HL-60 (cell line): ENCODE data around the gene TFF3.

Source experiments
- DNase-seq, 2 experiments: peaks; one replicate each; pipeline ENCODE4 v3.0.0-alpha.2; 2010 to 2020; ENCODE audit warnings: low read depth in 1 of 2, low spot score in 1 of 2
- H3K27ac ChIP-seq: fragments of 250-450 bp; sonication (Bioruptor Pico); replicated peaks from 2 replicates; pipeline ENCODE4 v1.5.1; 2020; ENCODE audit warnings: mild to moderate bottlenecking, moderate library complexity
- H3K27me3 ChIP-seq: fragments of 250-450 bp; sonication (Bioruptor Pico); 2 replicates; pipeline ENCODE4 v1.5.1; 2021; ENCODE audit warnings: mild to moderate bottlenecking, moderate library complexity; ENCODE audit not compliant: insufficient read depth, poor library complexity, severe bottlenecking
- H3K4me3 ChIP-seq: replicated peaks from 2 replicates; pipeline ENCODE4 v1.5.1; 2011; ENCODE audit warnings: mild to moderate bottlenecking, control low read depth, low read length; ENCODE audit not compliant: insufficient read depth
- CTCF ChIP-seq: IDR thresholded peaks from one replicate; pipeline ENCODE4 v1.5.1; 2011; ENCODE audit warnings: low read length, control low read depth, inconsistent platforms; ENCODE audit not compliant: insufficient read depth
- GABPA ChIP-seq: IDR thresholded peaks from 2 replicates; pipeline ENCODE4 v1.6.1; 2012; ENCODE audit warnings: low read depth
- POLR2AphosphoS5 ChIP-seq: IDR thresholded peaks from 2 replicates; pipeline ENCODE4 v1.6.1; 2012; ENCODE audit warnings: low read depth
- SPI1 ChIP-seq: IDR thresholded peaks from 2 replicates; pipeline ENCODE4 v1.6.1; 2012; ENCODE audit warnings: low read depth, mild to moderate bottlenecking, borderline replicate concordance
- long read RNA-seq: library from polyadenylated mRNA; unstranded; transcript quantifications from one replicate; pipeline ENCODE4 v2.0.0, GENCODE V29; 2020
- TF ChIP-seq, protein P1 (sequence below): IDR thresholded peaks from 2 replicates; pipeline ENCODE4 v1.6.1; 2012; ENCODE audit warnings: low read depth; ENCODE audit not compliant: insufficient replicate concordance

TFF3 gene, protein sequence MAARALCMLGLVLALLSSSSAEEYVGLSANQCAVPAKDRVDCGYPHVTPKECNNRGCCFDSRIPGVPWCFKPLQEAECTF
- long read RNA-seq: 0 reads

GRCh38 chr21:42315296-42315891 is at the start of gene TFF3:
TSS of gene TFF3 (minus strand) at chr21:42315409. CDS start at chr21:42315374, 35 bp downstream.
- Histone ChIP-seq H3K27ac (no peak within 1 kb of the TSS), H3K4me3 (no peak within 1 kb of the TSS)

GRCh38 chr21:42364304-42364865 is 49.2 kb upstream of the TFF3 start:
- peak in 1 of 2 experiments; percentile 70 for DNase-seq
- TF ChIP-seq, protein P1, sequence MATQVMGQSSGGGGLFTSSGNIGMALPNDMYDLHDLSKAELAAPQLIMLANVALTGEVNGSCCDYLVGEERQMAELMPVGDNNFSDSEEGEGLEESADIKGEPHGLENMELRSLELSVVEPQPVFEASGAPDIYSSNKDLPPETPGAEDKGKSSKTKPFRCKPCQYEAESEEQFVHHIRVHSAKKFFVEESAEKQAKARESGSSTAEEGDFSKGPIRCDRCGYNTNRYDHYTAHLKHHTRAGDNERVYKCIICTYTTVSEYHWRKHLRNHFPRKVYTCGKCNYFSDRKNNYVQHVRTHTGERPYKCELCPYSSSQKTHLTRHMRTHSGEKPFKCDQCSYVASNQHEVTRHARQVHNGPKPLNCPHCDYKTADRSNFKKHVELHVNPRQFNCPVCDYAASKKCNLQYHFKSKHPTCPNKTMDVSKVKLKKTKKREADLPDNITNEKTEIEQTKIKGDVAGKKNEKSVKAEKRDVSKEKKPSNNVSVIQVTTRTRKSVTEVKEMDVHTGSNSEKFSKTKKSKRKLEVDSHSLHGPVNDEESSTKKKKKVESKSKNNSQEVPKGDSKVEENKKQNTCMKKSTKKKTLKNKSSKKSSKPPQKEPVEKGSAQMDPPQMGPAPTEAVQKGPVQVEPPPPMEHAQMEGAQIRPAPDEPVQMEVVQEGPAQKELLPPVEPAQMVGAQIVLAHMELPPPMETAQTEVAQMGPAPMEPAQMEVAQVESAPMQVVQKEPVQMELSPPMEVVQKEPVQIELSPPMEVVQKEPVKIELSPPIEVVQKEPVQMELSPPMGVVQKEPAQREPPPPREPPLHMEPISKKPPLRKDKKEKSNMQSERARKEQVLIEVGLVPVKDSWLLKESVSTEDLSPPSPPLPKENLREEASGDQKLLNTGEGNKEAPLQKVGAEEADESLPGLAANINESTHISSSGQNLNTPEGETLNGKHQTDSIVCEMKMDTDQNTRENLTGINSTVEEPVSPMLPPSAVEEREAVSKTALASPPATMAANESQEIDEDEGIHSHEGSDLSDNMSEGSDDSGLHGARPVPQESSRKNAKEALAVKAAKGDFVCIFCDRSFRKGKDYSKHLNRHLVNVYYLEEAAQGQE: no peak
- TF ChIP-seq SPI1: no peak
- TF ChIP-seq POLR2AphosphoS5: no peak
- TF ChIP-seq CTCF: no peak
- TF ChIP-seq GABPA: no peak
- peaks cover 3% of the 10 kb centered on the region for H3K27me3 ChIP-seq
- H3K4me3 ChIP-seq: no peak overlapping the region
- no peak overlapping the region for H3K27ac ChIP-seq

More at GRCh38 chr21:42315296-42315891, at the start of gene TFF3:
- no peak for DNase-seq
- no peaks in the 10 kb centered on the region for H3K27me3 ChIP-seq
- TF ChIP-seq CTCF (no peak), POLR2AphosphoS5 (no peak), GABPA (no peak), SPI1 (no peak)
- TF ChIP-seq, protein P1: no peak

- DNase-seq: no peak
- Histone ChIP-seq H3K4me3 (no peak overlapping the region), H3K27me3 (peaks cover 3% of the 10 kb centered on the region), H3K27ac (no peak overlapping the region)
- no peak for TF ChIP-seq GABPA
- TF ChIP-seq SPI1: no peak
- no peak for TF ChIP-seq CTCF
- TF ChIP-seq, protein P1: no peak
- no peak for TF ChIP-seq POLR2AphosphoS5
Observed at GRCh38 chr21:42363312-42363711, 48.1 kb upstream of the TFF3 start.
